Fibroblast of skin of right biceps (primary cell): ENCODE measurements around the gene CNGB1.
"Not testable (repeated sequence)": the region's sequence is repeated elsewhere in the genome, so short reads cannot be mapped to it uniquely, and the experiment has no call there.

ENCODE experiments used
- DNase-seq: peaks from one replicate; pipeline ENCODE4 v3.0.0-alpha.2; 2013

CNGB1 gene

DNA sequence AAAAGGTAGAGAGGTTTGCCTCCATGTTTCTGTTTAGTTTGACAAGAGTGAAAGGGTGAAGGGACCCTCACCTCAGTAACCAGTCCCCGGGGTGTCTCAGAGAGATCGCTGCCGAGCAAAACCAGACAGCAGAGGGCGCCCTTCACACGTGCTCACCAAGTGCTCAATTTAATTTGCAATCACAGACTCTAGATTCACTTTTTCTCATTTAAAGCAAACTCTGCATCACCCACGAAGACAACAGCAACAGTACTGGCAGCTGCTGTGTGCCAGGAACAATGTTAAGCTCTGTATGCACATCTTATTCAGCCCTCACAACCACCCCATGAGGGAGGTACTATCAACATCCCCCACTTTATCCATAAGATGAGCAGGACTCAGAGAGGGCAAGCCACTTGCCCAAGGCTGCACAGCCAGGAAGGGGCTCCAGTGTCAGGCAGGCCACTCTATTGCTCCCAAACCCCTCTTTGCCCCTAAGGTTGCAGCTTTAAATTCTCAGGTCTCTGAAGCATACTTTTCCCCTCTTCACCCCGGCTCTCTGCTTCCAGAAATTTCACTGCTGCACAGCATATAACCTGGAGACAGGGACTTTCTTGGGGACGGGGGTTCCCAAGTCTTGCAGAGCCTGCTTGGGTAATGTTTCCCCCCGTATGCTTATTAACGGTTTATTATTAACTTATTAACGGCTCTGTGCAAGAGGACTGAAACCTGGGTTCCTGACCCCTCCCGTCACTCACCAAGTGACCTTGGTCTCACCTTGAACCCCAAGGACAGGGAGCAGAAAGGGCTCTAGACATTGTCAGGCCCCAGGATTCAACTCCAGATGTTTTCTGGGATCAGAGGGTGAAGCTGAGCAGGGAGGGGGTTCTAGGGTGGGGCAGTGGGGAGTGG, 70.9 kb downstream of the CNGB1 start:
- peak; percentile 49 for DNase-seq

DNA sequence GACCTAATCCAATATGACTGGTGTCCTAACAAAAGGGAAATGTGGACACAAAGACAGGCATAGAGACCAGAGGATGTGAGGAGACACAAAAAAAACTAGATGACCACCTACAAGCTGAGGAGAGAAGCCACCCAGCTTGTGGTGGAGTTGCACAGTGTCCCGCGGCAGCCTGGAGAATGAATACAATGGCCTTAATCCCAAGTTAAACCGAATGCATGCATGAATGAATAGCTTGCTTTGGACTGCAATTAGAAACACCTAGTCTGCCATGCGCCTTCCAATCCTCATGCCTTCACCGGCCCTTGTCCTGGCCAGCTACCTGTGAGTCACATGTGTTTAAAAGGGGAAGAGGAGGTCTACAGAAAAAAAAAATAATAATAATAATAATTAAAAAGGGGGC, 72.0 kb downstream of the CNGB1 start:
- no peak for DNase-seq

DNA sequence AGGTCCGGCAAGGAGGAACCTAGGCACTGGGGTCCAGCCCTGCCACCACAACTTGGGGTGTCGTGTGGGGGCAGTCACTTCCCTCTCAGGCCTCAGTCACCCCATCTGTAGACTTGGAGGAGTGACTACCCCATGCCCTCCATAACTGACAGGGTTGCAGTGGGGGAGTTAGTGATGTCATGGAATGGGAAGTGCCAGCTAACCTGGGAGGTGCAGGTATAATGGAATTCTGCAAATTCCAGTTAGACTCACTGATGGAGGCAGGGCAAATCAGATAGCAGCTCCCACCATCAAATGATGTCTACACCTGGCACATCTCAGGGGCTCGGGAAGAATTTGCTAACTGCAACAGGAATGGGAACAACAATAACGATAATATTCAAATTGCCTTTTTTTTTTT, 72.9 kb downstream of the CNGB1 start:
- no peak for DNase-seq

DNA sequence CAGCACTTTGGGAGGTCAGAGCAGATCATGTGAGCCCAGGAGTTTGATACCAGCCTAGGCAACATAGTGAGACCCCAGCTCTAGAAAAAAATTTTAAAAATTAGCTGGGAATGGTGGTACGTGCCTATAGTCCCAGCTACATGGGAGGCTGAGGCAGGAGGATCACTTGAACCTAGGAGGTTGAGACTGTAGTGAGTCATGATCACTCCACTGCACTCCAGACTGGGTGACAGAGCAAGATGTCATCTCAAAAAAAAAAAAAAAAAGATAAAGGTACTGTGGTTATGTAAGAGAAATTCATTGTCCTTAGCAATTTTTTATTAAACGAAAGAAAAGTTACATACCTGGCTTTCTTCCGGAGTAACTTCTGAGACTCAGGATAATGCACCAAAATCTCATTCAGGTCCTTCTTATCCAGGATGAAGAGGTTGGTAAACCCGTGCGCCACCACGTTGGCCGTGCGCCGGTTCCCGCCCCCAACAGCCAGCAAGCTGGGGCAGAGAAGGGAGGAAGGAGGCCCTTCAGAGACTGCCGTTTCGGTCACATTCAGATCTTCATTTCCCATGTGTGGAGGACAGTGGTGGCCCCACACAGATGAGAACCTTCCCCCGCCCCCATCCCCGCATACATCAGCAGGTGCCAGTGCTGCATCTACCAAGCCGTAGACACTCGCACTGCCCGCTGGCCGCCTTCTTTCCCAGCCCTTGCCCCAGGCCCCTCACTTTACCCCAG, 73.7 kb downstream of the CNGB1 start:
- DNase-seq: no peak

DNA sequence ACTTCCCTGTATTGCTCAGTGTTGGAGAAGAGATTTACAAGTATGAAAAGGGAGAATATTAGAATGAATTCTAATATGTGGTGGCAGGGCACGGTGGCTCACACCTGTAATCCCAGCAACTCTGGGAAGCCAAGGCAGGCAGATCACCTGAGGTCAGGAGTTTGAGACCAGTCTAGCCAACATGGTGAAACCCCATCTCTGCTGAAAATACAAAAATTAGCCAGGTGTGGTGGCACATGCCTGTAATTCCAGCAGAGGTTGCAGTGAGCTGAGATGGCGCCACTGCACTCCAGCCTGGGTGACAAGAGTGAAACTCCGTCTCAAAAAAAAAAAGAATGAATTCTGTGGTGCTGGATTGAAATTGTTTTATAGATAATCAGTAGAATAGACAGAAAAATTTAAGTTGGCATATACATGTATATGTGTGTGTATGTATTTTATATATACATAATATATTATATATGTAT, 75.8 kb downstream of the CNGB1 start:
- DNase-seq: not testable (repeated sequence)

DNA sequence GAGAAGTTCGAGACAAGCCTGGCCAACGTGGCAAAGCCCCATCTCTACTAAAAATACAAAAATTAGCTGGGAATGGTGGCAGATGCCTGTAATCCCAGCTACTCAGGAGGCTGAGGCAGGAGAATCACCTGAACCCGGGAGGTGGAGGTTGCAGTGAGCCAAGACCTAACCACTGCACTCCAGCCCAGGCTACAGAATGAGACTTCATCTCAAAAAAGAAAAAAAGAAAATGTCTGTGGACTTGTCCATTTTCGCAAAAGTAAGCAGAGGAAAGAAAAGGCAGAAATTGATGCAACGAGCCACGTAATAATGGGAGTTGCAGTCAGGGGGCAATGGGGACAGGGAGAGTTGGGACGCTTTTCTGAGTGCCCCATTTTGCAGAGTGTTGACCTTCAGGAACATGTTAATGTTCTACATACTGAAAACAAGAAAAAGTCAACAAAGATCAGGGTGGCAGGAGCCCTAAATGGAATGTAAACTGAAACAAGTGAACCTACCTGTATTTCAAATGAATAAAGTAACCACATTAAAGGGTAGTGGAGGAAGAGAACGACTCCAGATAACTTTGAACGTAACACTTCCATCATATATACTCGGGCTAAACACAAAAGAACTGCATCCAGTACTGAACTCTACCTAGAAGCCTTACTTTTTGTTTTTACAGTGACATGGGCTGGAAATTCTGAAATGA, 76.4 kb downstream of the CNGB1 start:
- DNase-seq: no peak

DNA sequence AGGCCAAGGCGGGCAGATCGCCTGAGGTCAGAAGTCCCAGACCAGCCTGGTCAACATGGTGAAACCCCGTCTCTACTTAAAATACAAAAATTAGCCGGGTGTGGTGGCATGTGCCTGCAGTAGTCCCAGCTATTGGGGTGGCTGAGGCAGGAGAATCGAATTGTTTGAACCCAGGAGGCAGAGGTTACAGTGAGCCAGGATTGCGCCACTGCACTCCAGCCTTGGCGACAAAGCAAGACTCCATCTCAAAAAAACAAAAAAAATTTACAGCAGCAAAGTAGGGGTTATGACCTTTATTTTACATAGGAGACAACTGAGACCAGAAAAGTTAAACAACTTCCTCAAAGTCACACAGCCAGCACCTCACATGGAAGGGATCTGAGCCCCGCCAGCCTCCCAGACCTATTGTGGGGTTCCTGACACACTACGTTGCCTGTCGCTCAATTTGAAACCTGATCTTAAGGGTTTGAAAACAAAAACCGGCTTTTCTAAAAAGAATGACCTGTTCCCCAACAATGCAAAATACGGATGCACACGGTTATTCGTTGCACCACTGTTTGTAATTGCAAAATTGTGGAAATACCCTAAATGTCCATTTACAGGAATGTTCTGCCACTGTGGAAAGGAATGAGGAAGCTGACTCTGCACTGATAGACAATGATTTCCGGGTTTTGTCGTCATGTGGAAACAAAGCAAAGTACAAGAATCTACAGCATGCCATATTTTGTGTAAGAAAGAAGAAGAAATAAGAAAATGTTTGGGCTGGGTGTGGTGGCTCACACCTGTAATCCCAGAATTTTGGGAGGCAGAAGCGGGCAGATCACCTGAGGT, 77.2 kb downstream of the CNGB1 start:
- DNase-seq: peak; percentile 71

DNA sequence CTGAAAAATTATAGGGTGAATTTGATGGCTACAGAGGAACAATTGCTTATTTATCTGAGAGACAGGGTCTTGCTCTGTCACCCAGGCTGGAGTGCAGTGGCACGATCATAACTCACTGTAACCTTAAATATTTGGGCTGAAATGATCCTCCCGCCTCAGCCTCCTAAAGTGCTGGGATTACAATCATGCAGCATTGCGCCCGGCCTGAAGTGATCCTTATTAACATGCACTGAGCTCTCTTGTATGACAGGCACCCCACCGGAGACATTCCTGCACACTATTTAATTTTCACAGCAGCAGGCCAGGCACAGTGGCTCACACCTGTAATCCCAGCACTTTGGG, 77.7 kb downstream of the CNGB1 start:
- DNase-seq: no peak

DNA sequence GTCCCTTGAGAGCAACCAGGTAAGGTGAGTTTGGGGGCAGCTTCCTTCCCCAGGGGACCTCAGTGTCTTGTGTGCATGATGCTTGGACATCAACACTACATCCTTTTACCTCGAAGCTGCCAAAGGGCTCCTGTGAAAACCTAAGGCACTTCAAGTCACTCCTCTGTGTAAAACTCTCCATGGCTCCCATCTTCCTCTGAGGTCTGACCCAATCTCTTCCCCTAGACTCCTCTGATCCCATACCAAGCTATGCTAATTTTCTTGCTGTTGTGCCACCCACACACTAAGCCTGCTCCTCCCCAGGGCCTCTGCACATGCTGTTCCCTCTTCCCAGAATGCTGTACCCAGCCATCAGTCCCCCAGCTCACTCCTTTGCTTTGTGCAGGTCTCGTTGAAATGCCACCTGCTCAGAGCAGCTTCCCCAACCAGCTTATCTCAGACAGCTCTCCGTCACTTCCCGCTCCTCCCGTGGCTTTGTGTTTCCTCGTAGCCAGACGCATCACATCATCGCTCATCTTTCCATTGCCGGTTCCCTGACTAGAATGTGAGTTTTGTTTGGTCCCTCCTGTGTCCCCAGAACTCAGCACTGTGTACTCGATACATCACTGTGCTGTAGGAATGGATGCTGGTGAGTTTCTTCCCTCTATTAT, 78.4 kb downstream of the CNGB1 start:
- DNase-seq: no peak

DNA sequence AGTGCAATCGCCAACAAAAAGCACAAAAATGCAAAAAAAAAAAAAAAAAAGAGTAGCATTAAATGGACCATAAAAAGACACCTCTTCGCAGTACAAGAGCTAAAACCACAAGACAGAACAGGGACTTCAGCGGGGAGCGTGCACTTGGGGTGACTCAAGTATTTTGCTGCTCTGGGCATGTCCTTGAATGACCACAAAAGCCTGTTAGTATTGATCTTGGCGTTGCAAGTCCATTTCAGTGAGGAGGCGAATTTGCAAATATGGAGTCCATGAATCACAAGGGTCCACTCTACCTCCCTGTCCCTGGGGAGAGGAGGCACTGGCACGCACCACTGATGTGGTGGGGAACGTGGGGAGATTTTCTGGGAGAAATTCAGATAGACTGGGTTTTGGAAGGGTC, 78.9 kb downstream of the CNGB1 start:
- peak; percentile 84 for DNase-seq

DNA sequence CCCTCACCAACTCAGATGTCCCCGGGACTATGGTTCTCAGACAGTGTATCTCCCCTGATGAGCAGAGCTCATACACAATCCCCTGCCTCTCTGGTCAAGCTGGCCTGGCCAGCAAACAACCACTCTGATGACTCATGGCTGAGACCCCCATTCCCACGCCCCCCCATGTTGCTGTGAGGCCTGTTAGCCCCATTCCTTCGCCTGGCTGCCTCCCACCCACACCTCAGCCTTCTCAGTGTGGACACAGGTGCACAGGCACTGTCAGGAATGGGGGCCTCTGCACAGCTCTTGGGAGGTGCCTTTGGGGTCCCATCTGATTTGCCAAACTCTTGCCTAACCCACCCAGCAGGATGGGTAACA, 80.2 kb downstream of the CNGB1 start:
- DNase-seq: no peak

DNA sequence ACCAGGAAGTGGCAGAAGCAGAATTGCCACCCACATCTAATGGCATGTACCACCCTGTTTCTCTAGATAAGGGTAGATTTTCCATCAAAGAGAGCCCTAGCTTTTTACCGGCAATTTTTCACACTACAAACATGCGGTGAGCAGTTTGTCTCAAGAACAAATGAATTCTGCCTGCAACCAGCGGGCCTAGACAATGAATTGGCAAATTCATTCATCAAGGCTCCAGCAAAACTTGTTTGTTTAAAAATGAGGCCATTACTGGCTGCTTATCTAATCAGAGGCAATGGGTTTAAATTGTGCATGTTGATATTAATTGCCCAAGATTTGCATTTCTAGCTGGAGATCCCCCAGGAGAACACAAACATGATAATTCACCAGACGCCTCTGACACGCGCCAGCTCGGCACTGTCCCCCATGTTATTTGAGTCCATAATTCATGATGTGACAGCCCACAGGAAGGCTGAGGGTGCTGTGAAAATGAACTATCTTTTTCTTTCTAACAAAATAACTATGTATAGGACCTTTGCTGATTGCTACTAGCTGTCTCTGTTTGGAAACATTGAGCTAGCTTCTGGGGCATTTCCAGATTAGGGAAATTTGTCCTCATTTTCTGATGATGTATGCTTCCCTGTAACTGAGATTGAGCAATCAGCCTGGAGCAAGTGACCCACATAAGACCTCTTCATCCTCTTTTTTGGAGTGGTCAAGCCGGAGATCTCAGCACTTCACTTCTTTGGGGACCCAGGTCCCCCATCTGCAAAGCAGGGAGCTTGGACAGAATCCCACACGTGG, 80.8 kb downstream of the CNGB1 start:
- no peak for DNase-seq

DNA sequence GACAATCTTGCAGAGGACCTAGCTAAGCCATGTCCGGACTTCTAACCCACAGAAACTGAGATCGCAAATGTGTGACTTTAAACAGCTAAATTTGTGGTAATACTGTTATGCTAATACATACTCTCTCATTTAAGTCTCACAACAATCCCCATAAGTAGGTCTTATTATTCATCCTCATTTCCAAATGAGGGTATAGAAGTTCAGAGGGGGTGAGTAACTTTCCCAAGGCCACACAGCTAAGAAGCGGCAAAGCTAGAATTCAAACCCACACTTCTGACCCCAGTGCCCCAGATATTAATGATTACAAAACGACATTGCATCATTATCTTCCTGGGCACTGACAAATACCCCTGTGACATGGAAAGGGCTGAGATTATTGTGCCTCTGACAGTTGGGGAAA, 81.4 kb downstream of the CNGB1 start:
- DNase-seq: no peak

DNA sequence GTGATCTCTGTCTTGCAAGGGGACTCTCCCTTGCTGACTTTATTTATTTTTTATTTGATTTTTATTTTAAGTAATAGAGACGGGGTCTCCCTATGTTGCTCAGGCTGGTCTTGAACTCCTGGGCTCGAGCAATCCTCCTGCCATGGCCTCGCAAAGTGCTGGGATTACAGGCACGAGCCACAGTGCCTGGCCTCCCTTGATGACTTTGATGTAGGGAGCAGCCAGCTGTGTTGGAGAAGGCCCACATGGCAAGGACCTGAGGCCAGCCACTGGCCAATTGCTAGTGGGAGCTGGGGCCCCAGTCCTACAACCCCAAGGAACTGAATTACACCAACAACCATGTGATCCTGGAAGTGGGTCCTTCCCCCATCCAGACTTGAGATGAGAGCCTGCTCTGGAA, 81.8 kb downstream of the CNGB1 start:
- DNase-seq: no peak

DNA sequence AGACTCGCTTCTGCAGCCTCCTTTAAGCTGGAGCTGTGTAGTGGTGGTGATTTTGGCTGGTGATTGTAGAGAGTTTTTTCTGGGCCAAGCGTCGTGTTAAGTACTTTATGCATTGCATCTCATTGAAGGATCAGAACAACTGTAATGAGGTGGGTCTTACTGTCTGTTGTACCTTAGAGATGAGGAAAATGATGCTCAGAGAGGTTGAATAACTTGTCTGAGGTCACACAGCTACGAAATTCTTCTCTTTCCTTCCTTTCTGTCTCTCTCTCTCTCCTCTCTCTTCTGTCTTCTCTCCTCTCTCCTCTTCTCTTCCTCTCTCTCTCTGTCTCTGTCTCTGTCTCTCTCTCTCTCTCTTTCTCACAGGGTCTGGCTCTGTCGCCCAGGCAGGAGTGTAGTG, 82.8 kb downstream of the CNGB1 start:
- DNase-seq: no peak

DNA sequence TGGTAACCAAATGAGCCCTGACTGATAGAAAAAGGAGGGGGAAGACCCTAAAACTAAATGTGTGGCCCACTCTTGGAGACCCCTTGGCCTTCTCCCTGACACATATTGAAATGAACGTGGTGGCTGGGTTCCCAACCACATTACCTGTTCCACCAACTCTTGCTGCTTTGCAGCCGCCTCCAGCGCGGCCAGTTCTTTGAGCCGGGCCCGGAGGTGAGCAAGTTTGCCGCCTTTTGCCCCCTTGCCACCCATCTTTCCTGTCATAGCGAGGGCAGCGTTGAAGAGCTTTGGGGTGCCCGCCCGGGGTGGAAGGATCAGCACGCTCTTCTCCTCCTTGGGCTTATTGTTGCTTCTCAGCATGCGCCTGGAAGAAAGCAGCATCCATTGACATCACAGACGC, 83.2 kb downstream of the CNGB1 start:
- no peak for DNase-seq

DNA sequence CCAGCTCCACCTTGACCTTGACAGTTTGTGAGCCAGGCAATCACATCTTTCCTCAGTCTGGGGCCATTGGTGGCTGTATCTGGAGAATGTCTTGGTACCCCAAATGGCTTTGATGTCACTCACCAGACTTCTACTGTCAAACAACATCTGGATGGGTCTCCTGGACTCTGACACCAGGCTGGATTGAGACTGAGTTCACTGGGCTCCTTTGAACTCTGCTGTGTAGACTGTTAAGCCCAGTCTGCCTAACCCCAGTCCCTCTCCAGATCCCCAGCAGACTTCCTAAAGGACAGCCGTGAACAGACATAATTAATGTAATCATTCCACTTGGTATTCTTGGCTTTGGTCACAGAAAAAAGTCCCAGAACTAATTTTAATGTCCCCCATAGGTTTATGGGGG, 84.5 kb downstream of the CNGB1 start:
- DNase-seq: no peak

DNA sequence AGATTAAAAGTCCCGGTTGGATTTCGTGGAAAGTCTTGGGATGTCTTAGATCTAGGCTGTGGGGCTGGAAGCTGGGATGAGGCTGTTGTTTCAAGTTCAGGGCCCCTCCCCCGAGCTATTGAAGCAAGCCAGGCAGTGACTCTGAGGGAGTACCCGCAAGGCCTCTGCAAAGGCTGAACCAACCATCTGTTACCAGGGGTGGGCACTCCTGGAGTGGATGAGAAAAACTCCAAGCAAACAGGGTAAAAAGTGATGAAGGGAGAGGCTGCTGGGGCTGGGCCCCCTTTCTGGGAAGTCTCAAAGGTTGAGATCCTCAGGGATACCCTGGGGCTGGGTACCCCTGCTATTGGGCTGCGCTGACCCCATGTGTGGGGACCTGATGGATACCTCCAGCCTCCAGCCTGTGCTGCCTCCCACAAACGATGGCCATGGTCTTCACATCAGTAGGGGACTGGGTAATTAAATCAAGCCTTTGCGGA, 86.2 kb downstream of the CNGB1 start:
- no peak for DNase-seq

DNA sequence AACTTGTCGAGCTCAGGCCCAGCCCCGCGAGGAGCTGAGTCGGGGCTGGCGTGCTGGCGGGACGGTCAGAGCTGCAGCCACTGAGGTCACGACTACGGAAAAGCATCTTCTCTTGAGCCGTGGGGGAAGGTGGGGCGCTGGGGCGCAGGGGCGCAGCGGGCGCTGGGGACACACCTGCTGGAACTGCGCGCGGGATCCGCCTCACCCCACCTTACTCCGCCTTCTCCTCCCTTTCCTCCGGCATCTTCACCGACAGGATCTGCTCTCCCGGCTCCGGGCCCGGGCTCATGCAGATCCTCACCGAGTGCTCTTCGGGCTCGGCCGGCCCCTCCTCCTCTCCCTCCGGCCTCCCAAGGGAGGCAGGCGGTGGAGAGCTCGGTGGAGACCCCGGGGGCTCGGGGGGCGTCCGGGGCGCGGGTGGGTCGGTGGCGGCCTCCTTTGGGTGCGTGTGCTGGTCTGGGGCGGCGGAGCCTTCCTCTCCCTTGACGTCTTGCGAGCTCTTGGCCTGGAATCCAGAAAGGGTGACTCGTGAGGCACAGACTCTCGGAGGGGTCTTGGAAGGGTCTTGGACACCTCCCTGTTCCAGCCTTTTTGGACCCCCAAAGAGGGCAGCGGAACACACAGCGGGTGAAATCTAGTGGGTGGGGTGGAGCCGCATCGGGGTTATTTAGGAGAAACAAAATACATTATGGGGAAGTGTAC, 86.8 kb downstream of the CNGB1 start:
- no peak for DNase-seq

DNA sequence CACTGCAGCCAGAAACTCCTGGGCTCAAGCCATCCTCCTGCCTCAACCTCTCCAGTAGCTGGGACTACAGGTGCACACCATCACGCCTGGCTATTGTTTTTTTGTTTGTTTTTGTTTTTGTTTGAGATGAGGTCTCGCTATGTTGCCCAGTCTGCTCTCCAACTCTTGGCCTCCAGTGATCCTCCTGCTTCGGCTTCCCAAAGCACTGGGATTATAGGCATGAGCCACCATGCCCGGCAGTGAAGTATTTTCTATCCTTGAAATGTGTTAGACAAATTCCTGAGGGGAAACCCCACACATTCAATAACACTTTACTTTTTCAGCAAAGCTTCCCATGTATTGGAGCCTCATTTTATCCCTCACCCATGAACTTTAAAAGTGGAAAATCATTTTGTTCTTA, 87.4 kb downstream of the CNGB1 start:
- no peak for DNase-seq

DNA sequence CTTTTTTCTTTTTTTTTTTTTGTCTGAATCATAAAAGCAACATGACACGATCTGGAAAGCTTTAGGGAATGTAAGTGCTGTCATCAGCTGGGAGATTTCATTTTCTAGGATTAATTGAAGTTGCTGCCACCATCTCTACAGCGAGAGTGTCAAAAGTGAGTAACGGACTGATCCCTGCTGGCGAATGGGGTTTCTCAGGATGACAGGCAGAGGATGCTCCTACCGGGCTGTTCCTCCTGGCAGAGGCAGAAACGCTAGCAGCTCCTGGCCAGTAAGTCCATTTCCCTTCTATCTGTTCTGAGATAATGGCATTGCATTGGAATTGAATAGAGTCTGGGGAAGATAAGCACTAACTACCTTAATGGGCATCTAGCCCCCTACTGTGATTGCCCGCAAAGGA, 88.1 kb downstream of the CNGB1 start:
- peak; percentile 77 for DNase-seq
